Measurements from ENCODE around the gene ADH5. TPM values are rescaled to one million over a fixed set of nuclear protein-coding genes. Genes with fewer than 3 reads are reported as not detected.
"Not testable (repeated sequence)": the region's sequence is repeated elsewhere in the genome, so short reads cannot be mapped to it uniquely, and the experiment has no call there.

The ADH5 gene
- polyA plus RNA-seq, 1 donor: 183 TPM

DNA sequence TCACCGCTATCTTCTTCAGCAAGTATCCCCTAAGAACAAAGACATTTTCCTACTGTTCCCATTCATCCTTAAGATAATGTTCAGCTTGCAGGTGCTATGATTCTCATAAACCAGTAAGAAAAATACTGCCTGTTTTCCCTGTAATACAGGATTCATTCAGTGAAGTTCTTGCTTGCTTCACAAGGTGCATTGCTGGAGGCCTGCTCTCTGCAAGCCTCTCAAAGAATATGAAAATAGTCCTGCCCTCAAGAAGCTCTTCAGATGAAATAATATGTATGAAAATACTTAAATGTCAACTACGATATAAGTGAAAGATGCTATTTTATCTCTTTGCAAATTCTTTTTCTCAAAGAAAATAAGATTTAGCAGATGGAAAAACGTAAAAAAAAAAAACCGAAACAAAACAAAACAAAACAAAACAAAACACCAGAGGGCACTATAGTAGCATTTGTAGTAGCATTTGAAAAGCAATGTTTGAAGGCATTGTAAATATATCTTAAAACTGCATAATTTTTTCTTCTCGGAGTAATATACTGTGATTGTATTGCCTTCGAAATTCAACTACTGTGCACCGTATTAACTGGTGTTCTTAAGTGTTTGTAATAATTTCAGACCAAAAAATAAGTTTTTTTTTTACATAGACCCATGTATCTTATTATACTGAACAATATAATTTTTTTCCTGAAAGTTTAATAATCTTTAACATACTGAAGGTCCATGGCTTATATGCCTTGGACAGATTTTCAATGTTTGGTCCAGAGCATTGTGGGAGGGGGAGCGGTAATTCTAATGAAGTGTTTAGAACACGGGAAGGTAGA, 29.5 kb upstream of the ADH5 start:
- WGBS (ENCODE audit: insufficient coverage, low lambda C conversion rate): 51% methylated on average over 5 of the region's 9 CpGs
- Histone ChIP-seq H3K36me3 (ENCODE audit: control insufficient read depth, insufficient read depth, low read length) (no peaks in the 10 kb centered on the region), H3K27ac (ENCODE audit: low read length) (no peak overlapping the region), H3K4me1 (ENCODE audit: control insufficient read depth, insufficient read depth, low read length) (peaks cover 3% of the 10 kb centered on the region), H3K27me3 (ENCODE audit: control insufficient read depth, insufficient read depth, low read length) (no peaks in the 10 kb centered on the region), H3K4me3 (ENCODE audit: low read length) (no peak overlapping the region), H3K9me3 (ENCODE audit: control insufficient read depth, low read depth, low read length) (peaks cover 4% of the 10 kb centered on the region)
- DNase-seq: no peak

DNA sequence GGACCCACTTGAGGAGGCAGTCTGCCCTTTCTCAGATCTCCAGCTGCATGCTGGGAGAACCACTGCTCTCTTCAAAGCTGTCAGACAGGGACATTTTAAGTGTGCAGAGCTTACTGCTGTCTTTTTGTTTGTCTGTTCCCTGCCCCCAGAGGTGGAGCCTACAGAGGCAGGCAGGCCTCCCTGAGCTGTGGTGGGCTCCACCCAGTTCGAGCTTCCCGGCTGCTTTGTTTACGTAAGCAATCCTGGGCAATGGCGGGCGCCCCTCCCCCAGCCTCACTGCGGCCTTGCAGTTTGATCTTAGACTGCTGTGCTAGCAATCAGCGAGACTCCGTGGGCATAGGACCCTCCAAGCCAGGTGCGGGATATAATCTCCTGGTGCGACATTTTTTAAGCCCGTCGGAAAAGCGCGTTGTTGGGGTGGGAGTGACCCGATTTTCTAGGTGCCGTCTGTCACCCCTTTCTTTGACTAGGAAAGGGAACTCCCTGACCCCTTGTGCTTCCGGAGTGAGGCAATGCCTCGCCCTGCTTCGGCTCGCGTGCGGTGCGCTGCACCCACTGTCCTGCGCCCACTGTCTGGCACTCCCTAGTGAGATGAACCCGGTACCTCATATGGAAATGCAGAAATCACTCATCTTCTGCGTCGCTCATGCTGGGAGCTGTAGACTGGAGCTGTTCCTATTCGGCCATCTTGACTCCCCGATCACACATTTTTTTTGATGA, 28.7 kb upstream of the ADH5 start:
- not testable (repeated sequence) for H3K36me3 ChIP-seq (ENCODE audit: control insufficient read depth, insufficient read depth, low read length); H3K4me1 ChIP-seq (ENCODE audit: control insufficient read depth, insufficient read depth, low read length); H3K4me3 ChIP-seq (ENCODE audit: low read length); H3K27me3 ChIP-seq (ENCODE audit: control insufficient read depth, insufficient read depth, low read length); H3K27ac ChIP-seq (ENCODE audit: low read length); H3K9me3 ChIP-seq (ENCODE audit: control insufficient read depth, low read depth, low read length); DNase-seq
- 100% methylated on average over 1 of the region's 29 CpGs for WGBS (ENCODE audit: insufficient coverage, low lambda C conversion rate)

DNA sequence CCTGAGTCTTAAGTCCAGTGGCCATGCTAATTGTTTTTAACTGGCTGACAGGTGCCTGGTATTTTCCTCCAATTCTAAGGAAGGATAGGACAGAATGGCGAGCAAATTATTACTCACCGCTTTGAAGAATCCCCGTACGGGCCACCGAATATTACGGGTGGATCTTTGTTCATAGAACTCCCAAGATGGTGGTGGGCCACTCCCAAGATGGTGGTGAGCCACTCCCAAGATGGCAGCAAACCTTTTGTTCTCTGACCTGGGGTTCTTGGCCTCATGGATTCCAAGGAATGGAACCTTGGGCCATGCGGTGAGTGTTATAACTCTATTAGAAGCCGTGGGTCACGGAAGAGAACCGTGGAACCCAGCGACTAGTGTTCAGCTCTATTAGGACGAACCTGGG, 20.7 kb upstream of the ADH5 start:
- not testable (repeated sequence) for H3K27me3 ChIP-seq (ENCODE audit: control insufficient read depth, insufficient read depth, low read length); DNase-seq; H3K27ac ChIP-seq (ENCODE audit: low read length); H3K36me3 ChIP-seq (ENCODE audit: control insufficient read depth, insufficient read depth, low read length); H3K4me3 ChIP-seq (ENCODE audit: low read length); H3K9me3 ChIP-seq (ENCODE audit: control insufficient read depth, low read depth, low read length); H3K4me1 ChIP-seq (ENCODE audit: control insufficient read depth, insufficient read depth, low read length)
- WGBS (ENCODE audit: insufficient coverage, low lambda C conversion rate): 100% methylated on average over 4 of the region's 12 CpGs

DNA sequence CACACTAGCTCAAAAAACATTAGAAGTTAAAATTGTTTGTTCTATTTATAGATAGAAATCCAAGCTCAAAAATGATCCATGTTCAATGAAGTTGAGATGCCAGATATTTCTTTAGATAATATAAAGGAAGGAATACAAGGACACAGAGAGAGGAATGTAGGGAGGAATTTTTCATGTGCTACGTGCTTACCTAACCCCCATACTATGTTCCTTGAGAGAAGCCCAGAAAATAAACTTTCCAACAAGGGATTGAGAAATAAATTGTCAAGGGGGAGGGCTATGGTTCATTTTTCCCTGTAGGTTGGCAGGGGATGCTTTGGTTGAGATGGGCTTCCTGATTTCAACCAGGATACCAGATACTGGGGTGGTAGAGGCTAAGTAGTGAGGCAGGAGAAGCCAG, 15.6 kb upstream of the ADH5 start:
- Histone ChIP-seq H3K4me1 (ENCODE audit: control insufficient read depth, insufficient read depth, low read length) (no peaks in the 10 kb centered on the region), H3K27ac (ENCODE audit: low read length) (no peak overlapping the region)

DNA sequence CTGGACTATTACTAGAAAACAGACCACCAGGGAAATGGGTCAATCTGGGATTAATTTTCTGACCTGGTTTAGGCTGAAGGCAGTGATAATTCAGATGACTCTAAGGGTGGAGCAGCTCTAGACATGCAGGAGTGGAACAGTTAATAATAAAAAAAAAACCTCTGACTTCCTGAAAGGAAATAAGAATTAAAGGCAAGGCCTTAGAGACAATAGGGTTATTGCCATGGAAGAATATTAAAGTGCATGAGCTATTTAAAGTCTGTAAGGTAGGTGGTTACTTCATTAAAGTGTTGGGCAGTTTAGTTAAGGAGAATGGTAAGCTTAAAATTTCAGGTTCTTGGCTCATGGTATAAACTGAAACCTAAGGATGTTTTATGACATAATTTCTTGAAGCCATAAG, 14.6 kb upstream of the ADH5 start:
- H3K36me3 ChIP-seq (ENCODE audit: control insufficient read depth, insufficient read depth, low read length): no peaks in the 10 kb centered on the region

More for the DNA sequence above, 15.6 kb upstream of the ADH5 start:
- Histone ChIP-seq H3K9me3 (ENCODE audit: control insufficient read depth, low read depth, low read length) (no peaks in the 10 kb centered on the region), H3K36me3 (ENCODE audit: control insufficient read depth, insufficient read depth, low read length) (no peaks in the 10 kb centered on the region), H3K4me3 (ENCODE audit: low read length) (no peak overlapping the region), H3K27me3 (ENCODE audit: control insufficient read depth, insufficient read depth, low read length) (no peaks in the 10 kb centered on the region)
- no peak for DNase-seq
- WGBS (ENCODE audit: insufficient coverage, low lambda C conversion rate): 100% methylated on average over 1 of the region's 1 CpG

DNA sequence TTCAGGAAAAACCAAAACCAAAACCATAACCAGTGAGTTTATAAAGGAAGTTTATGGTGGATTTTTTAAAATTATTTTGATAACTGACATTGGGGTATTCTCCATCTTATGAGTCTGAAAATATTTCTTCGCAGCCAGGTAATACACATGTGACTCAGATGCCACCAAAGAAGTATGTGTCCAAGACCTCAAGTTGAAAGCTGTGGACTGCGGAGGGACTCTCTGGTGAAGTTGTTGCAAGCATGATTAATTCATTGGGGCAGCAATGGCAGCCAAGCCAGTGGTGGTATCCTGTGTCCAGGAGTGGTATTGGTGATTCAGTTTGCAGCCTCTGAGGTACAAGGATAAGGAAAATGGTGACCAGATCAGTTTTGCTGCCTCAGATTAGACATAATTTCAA, 14.0 kb upstream of the ADH5 start:
- H3K4me1 ChIP-seq (ENCODE audit: control insufficient read depth, insufficient read depth, low read length): no peaks in the 10 kb centered on the region
- no peak overlapping the region for H3K4me3 ChIP-seq (ENCODE audit: low read length)
- H3K9me3 ChIP-seq (ENCODE audit: control insufficient read depth, low read depth, low read length): no peaks in the 10 kb centered on the region
- WGBS (ENCODE audit: insufficient coverage, low lambda C conversion rate): no CpG with 5 or more reads among the region's 2 CpGs
- DNase-seq: no peak
- no peaks in the 10 kb centered on the region for H3K27me3 ChIP-seq (ENCODE audit: control insufficient read depth, insufficient read depth, low read length)
- no peak overlapping the region for H3K27ac ChIP-seq (ENCODE audit: low read length)
- H3K36me3 ChIP-seq (ENCODE audit: control insufficient read depth, insufficient read depth, low read length): no peaks in the 10 kb centered on the region

More for the DNA sequence above, 14.6 kb upstream of the ADH5 start:
- Histone ChIP-seq H3K27me3 (ENCODE audit: control insufficient read depth, insufficient read depth, low read length) (no peaks in the 10 kb centered on the region), H3K4me1 (ENCODE audit: control insufficient read depth, insufficient read depth, low read length) (no peaks in the 10 kb centered on the region), H3K27ac (ENCODE audit: low read length) (no peak overlapping the region), H3K9me3 (ENCODE audit: control insufficient read depth, low read depth, low read length) (no peaks in the 10 kb centered on the region), H3K4me3 (ENCODE audit: low read length) (no peak overlapping the region)
- no peak for DNase-seq

DNA sequence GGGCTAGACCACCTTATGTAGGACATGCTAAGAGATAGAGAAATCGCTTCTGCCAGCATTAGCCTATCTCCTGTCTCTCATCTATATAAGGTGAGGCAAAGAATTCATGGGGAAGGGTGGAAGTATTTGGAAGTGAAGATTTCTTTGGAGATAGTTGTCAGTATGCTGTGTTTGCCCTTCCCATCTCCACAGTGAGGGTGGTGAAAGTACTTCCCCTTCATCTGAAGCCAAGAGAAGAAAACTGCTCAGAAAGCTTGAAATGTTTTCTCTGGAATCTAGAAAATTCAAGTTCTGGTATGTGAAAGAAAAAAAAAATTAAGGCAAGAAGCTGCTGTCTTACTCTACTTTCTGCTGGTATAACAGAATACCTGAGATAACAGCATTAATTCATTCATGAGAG, 12.3 kb upstream of the ADH5 start:
- DNase-seq: no peak
- no peaks in the 10 kb centered on the region for H3K36me3 ChIP-seq (ENCODE audit: control insufficient read depth, insufficient read depth, low read length)
- H3K4me1 ChIP-seq (ENCODE audit: control insufficient read depth, insufficient read depth, low read length): no peaks in the 10 kb centered on the region
- H3K27me3 ChIP-seq (ENCODE audit: control insufficient read depth, insufficient read depth, low read length): no peaks in the 10 kb centered on the region
- no CpG with 5 or more reads among the region's 1 CpG for WGBS (ENCODE audit: insufficient coverage, low lambda C conversion rate)
- H3K9me3 ChIP-seq (ENCODE audit: control insufficient read depth, low read depth, low read length): no peaks in the 10 kb centered on the region
- no peak overlapping the region for H3K4me3 ChIP-seq (ENCODE audit: low read length)
- no peak overlapping the region for H3K27ac ChIP-seq (ENCODE audit: low read length)

DNA sequence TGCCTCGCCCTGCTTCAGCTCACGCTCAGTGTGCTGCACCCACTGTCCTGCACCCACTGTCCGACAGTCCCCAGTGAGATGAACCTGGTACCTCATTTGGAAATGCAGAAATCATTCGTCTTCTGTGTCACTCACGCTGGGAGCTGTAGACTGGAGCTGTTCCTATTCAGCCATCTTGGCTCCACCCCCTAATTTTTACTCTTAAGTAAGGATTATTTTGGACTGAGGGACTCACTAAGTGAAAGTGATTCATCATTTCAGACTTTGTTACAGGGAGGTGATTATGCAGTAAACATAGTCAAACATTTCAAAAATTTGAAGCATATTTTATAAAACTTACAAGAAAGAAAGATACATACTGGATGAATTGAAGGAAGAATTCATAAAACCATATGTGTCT, 11.2 kb upstream of the ADH5 start:
- not testable (repeated sequence) for H3K9me3 ChIP-seq (ENCODE audit: control insufficient read depth, low read depth, low read length); H3K27me3 ChIP-seq (ENCODE audit: control insufficient read depth, insufficient read depth, low read length); H3K27ac ChIP-seq (ENCODE audit: low read length); H3K36me3 ChIP-seq (ENCODE audit: control insufficient read depth, insufficient read depth, low read length); H3K4me1 ChIP-seq (ENCODE audit: control insufficient read depth, insufficient read depth, low read length); H3K4me3 ChIP-seq (ENCODE audit: low read length); DNase-seq
- WGBS (ENCODE audit: insufficient coverage, low lambda C conversion rate): no CpG with 5 or more reads among the region's 5 CpGs

DNA sequence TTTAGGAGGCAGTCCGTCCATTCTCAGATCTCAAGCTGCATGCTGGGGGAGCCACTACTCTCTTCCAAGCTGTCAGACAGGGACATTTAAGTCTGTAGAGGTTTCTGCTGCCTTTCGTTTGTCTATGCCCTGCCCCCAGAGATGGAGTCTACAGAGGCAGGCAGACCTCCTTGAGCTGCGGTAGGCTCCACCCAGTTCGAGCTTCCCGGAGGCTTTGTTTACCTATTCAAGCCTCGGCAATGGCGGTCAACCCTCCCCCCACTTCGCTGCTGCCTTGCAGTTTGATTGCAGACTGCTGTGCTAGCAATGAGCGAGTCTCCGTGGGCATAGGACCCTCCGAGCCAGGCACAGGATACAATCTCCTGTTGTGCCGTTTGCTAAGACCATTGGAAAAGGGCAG, 10.7 kb upstream of the ADH5 start:
- H3K27ac ChIP-seq (ENCODE audit: low read length): no peak overlapping the region
- no CpG with 5 or more reads among the region's 12 CpGs for WGBS (ENCODE audit: insufficient coverage, low lambda C conversion rate)
- H3K36me3 ChIP-seq (ENCODE audit: control insufficient read depth, insufficient read depth, low read length): no peaks in the 10 kb centered on the region
- no peaks in the 10 kb centered on the region for H3K9me3 ChIP-seq (ENCODE audit: control insufficient read depth, low read depth, low read length)
- no peak overlapping the region for H3K4me3 ChIP-seq (ENCODE audit: low read length)
- no peaks in the 10 kb centered on the region for H3K27me3 ChIP-seq (ENCODE audit: control insufficient read depth, insufficient read depth, low read length)
- H3K4me1 ChIP-seq (ENCODE audit: control insufficient read depth, insufficient read depth, low read length): no peaks in the 10 kb centered on the region
- DNase-seq: no peak

DNA sequence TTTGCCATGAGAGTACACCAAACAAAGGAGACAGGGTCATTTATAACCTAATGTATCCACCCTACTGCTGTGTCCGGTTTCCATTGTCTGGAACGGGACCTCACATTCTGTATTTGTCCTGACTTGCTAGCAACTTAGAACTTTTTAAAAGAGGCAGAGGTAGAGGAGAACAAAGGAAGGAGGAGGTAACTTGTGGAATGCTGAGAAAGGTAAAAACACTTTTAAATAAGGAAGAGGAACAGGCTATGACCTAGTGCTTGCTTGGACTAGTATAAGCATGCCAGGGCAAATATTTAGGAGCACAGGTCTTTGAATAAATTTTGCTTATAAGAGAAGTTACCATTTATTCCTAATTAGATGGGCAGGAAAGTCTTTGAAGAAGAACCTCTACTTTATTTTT, 3.3 kb upstream of the ADH5 start:
- H3K4me1 ChIP-seq (ENCODE audit: control insufficient read depth, insufficient read depth, low read length); H3K4me3 ChIP-seq (ENCODE audit: low read length); DNase-seq; H3K27me3 ChIP-seq (ENCODE audit: control insufficient read depth, insufficient read depth, low read length); H3K36me3 ChIP-seq (ENCODE audit: control insufficient read depth, insufficient read depth, low read length); H3K9me3 ChIP-seq (ENCODE audit: control insufficient read depth, low read depth, low read length); H3K27ac ChIP-seq (ENCODE audit: low read length): not testable (repeated sequence)
- no CpG with 5 or more reads among the region's 2 CpGs for WGBS (ENCODE audit: insufficient coverage, low lambda C conversion rate)

DNA sequence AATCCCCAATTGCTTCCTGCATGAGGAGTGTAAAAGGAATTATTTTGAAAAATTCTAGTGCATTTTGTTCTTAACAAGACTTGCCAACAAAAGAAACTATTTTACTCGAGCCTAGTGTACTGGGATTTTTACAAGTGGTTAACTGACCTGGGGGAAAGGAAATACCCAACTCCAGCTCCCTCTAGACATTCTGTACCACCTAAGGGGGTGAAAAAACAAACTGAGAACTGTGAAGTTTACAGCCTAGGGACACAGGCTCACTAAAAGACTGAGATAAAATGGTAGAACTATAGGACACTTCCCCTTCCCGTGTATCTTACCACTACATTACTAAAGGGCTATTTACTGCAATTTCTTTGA, 2.6 kb upstream of the ADH5 start:
- no peak for DNase-seq
- no peak overlapping the region for H3K4me3 ChIP-seq (ENCODE audit: low read length)
- peak overlapping the region; percentile 12 for H3K27ac ChIP-seq (ENCODE audit: low read length)
- H3K27me3 ChIP-seq (ENCODE audit: control insufficient read depth, insufficient read depth, low read length): no peaks in the 10 kb centered on the region
- WGBS (ENCODE audit: insufficient coverage, low lambda C conversion rate): no CpG with 5 or more reads among the region's 2 CpGs
- H3K9me3 ChIP-seq (ENCODE audit: control insufficient read depth, low read depth, low read length): no peaks in the 10 kb centered on the region
- H3K4me1 ChIP-seq (ENCODE audit: control insufficient read depth, insufficient read depth, low read length): peaks cover 7% of the 10 kb centered on the region
- H3K36me3 ChIP-seq (ENCODE audit: control insufficient read depth, insufficient read depth, low read length): no peaks in the 10 kb centered on the region
